Upper lobe of left lung (tissue), 4 donors: ENCODE results near the gene ARHGEF2.

Experiments used
- CTCF ChIP-seq, 6 experiments: fragments of 450-650 bp in 4 of 6; fragments of 200-600 bp in 2 of 6; sonication (generic) in 2 of 6; IDR thresholded peaks; one replicate each; pipeline ENCODE4 v1.5.1; 2016 to 2019; ENCODE audit warnings: antibody characterized with exemption in 6 of 6
- POLR2AphosphoS5 ChIP-seq, 2 donors: sonication (generic); formaldehyde crosslinking; IDR thresholded peaks; one replicate each; pipeline ENCODE4 v1.5.1; 2017; ENCODE audit warnings: antibody characterized with exemption in 2 of 2

- TF ChIP-seq POLR2AphosphoS5 (IDR thresholded peaks at IDR 0.05) (no peak), CTCF (IDR thresholded peaks at IDR 0.05) (no peak)
Observed at GRCh38 chr1:155975375-155976061, 2.8 kb downstream of the ARHGEF2 start.
